NCI-H2196 treated with DMSO at 0.1 percent for 48 hours (cell line): Measurements from ENCODE around the gene ERC2.

Experiments
- DNase-seq: peaks from one replicate; lab custom pipeline; 2025; ENCODE audit not compliant: unreplicated experiment; lab: John Stamatoyannopoulos, UW

The ERC2 gene

GRCh38 chr3:55546866-55547669 lies 921.2 kb downstream of the ERC2 start:
- no peak for DNase-seq

GRCh38 chr3:55545995-55546394 lies 922.3 kb downstream of the ERC2 start:
- no peak for DNase-seq

- DNase-seq: no peak
Observed at GRCh38 chr3:55544219-55544618, 924.0 kb downstream of the ERC2 start.

GRCh38 chr3:55543181-55543614 lies 925.1 kb downstream of the ERC2 start:
- DNase-seq: no peak

- no peak for DNase-seq
Observed at GRCh38 chr3:55541456-55541855, 926.8 kb downstream of the ERC2 start.

- no peak for DNase-seq
Observed at GRCh38 chr3:55541016-55541415, 927.3 kb downstream of the ERC2 start.

- DNase-seq: no peak
Observed at GRCh38 chr3:55540579-55540978, 927.7 kb downstream of the ERC2 start.

GRCh38 chr3:55538158-55538557 lies 930.1 kb downstream of the ERC2 start:
- no peak for DNase-seq

- no peak for DNase-seq
Observed at GRCh38 chr3:55537563-55537962, 930.7 kb downstream of the ERC2 start.

GRCh38 chr3:55537129-55537528 lies 931.1 kb downstream of the ERC2 start:
- no peak for DNase-seq

- no peak for DNase-seq
Observed at GRCh38 chr3:55534876-55535275, 933.4 kb downstream of the ERC2 start.

GRCh38 chr3:55532806-55533205 lies 935.5 kb downstream of the ERC2 start:
- no peak for DNase-seq

GRCh38 chr3:55531321-55531720 lies 936.9 kb downstream of the ERC2 start:
- no peak for DNase-seq

- no peak for DNase-seq
Observed at GRCh38 chr3:55527361-55527760, 940.9 kb downstream of the ERC2 start.

GRCh38 chr3:55526332-55527030 lies 941.8 kb downstream of the ERC2 start:
- DNase-seq: no peak

GRCh38 chr3:55525436-55525835 lies 942.8 kb downstream of the ERC2 start:
- no peak for DNase-seq

- DNase-seq: no peak
Observed at GRCh38 chr3:55524565-55525244, 943.6 kb downstream of the ERC2 start.

- DNase-seq: no peak
Observed at GRCh38 chr3:55523471-55523870, 944.8 kb downstream of the ERC2 start.

- DNase-seq: no peak
Observed at GRCh38 chr3:55521738-55522421, 946.4 kb downstream of the ERC2 start.

GRCh38 chr3:55521064-55521737 lies 947.1 kb downstream of the ERC2 start:
- no peak for DNase-seq

GRCh38 chr3:55519019-55519418 lies 949.2 kb downstream of the ERC2 start:
- no peak for DNase-seq
